CD4-positive, alpha-beta T cell treated with Interleukin-15 for 1 hour (primary cell): Measurements from ENCODE around the gene KRTAP9-6.
"Not testable (repeated sequence)": the region's sequence is repeated elsewhere in the genome, so short reads cannot be mapped to it uniquely, and the experiment has no call there.

Source experiments
- DNase-seq: peaks from one replicate; pipeline ENCODE4 v3.0.0-alpha.2; 2020

KRTAP9-6 gene

GRCh38 chr17:41265078-41265477, at the start of gene KRTAP9-6:
Gene KRTAP9-6, plus strand, starts transcription at chr17:41265378. Its CDS starts 0 bp downstream, at chr17:41265378.
- DNase-seq, result no peak

GRCh38 chr17:41215681-41216080, 49.5 kb upstream of the KRTAP9-6 start:
- DNase-seq, result no peak

- DNase-seq, result no peak
Measured at GRCh38 chr17:41223821-41224220, 41.4 kb upstream of the KRTAP9-6 start.

GRCh38 chr17:41226051-41226450, 39.1 kb upstream of the KRTAP9-6 start:
- DNase-seq, result no peak

- DNase-seq, result not testable (repeated sequence)
Measured at GRCh38 chr17:41226598-41227095, 38.5 kb upstream of the KRTAP9-6 start, which contains the start of gene KRTAP9-2. Gene KRTAP9-2, plus strand, starts transcription at chr17:41226648. Its CDS starts 7 bp downstream, at chr17:41226655.

- no peak for DNase-seq
Measured at GRCh38 chr17:41230094-41230493, 35.1 kb upstream of the KRTAP9-6 start.

GRCh38 chr17:41231731-41232130, 33.4 kb upstream of the KRTAP9-6 start:
- DNase-seq, result no peak

- DNase-seq, result not testable (repeated sequence)
Measured at GRCh38 chr17:41232399-41233105, 32.6 kb upstream of the KRTAP9-6 start, which contains the start of gene KRTAP9-3. Gene KRTAP9-3, plus strand, starts transcription at chr17:41232449. Its CDS starts 53 bp downstream, at chr17:41232502.

- DNase-seq, result not testable (repeated sequence)
Measured at GRCh38 chr17:41237116-41237515, 28.1 kb upstream of the KRTAP9-6 start.

GRCh38 chr17:41237949-41238437, 27.2 kb upstream of the KRTAP9-6 start, which contains the start of gene KRTAP9-8:
Gene KRTAP9-8, plus strand, starts transcription at chr17:41237999. Its CDS starts 53 bp downstream, at chr17:41238052.
- not testable (repeated sequence) for DNase-seq

GRCh38 chr17:41246995-41247787, 18.0 kb upstream of the KRTAP9-6 start:
- DNase-seq, result not testable (repeated sequence)

- DNase-seq, result not testable (repeated sequence)
Measured at GRCh38 chr17:41249637-41250240, 15.4 kb upstream of the KRTAP9-6 start, which contains the start of gene KRTAP9-4. Gene KRTAP9-4, plus strand, starts transcription at chr17:41249687. Its CDS starts 34 bp downstream, at chr17:41249721.

- no peak for DNase-seq
Measured at GRCh38 chr17:41251261-41251660, 13.9 kb upstream of the KRTAP9-6 start.

- DNase-seq, result no peak
Measured at GRCh38 chr17:41254861-41255260, 10.3 kb upstream of the KRTAP9-6 start.

GRCh38 chr17:41255381-41256290, 9.5 kb upstream of the KRTAP9-6 start, which contains the start of gene KRTAP9-9:
Gene KRTAP9-9, plus strand, starts transcription at chr17:41255384.
- DNase-seq, result not testable (repeated sequence)

GRCh38 chr17:41256291-41256685, 8.9 kb upstream of the KRTAP9-6 start:
- no peak for DNase-seq

GRCh38 chr17:41258406-41258805, 6.8 kb upstream of the KRTAP9-6 start:
- no peak for DNase-seq

- DNase-seq, result no peak
Measured at GRCh38 chr17:41263212-41263611, 2.0 kb upstream of the KRTAP9-6 start.

GRCh38 chr17:41264599-41264998, 579 bp upstream of the KRTAP9-6 start:
- DNase-seq, result no peak

- DNase-seq, result no peak
Measured at GRCh38 chr17:41267711-41268110, 2.5 kb downstream of the KRTAP9-6 start.

- DNase-seq, result not testable (repeated sequence)
Measured at GRCh38 chr17:41271323-41271722, 6.1 kb downstream of the KRTAP9-6 start.
